ENCODE data around the gene RAB6C. TPM values are rescaled to one million over a fixed set of nuclear protein-coding genes. Genes with fewer than 3 reads are reported as not detected.
"Not testable (repeated sequence)": the region's sequence is repeated elsewhere in the genome, so short reads cannot be mapped to it uniquely, and the experiment has no call there.

RAB6C gene
- total RNA-seq, 1 donor from 2014 or later = under 0.01 TPM

DNA sequence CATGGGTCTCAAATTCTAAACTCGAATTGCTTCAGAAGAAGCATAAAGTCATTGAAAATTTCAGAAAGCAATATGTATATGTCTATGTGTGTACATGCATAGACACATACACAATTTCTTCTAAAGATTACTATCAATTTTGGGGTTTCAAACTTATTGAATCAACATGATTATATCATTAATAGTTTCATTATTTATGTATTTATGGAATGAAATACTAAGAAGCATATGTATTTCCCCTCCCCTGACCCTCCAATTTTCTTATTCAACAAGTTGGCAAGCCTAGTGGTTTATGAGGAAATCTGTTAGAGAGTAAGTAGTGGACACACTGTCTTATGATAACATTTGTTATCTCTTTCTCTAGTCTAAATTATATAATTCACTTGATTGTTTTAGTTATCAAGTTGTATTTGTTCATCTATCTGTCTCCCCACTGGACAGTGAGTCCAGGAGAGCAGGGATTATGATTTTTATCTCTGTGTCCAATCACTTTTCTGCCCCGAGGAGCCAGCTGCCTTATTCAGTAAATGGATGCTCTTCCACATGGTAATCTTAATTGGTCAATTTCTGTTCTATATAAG is 17.3 kb downstream of the RAB6C start:
- not testable (repeated sequence) for DNase-seq

GRCh38 chr2:129998771-129999170 is 19.3 kb downstream of the RAB6C start:
- DNase-seq = not testable (repeated sequence)

DNA sequence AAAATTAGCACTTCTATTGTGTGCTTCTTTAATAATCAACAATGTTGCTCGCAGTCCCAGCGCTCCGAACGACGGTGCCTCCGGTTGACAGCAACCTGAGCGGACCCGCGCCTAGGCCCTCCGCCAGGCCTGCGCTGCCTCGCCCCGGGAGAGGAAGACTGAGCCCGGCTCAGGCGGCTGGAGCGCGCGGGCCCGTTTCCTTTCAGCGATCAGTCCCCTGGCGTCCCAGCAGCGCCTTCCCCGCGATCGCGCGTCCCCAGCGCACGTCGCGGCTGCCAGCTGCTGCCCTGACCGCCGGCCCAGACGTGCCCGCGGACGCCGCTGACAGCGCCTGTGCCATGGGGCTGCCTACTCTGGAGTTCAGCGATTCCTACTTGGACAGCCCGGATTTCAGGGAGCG is 26.4 kb downstream of the RAB6C start:
- DNase-seq = not testable (repeated sequence)

DNA sequence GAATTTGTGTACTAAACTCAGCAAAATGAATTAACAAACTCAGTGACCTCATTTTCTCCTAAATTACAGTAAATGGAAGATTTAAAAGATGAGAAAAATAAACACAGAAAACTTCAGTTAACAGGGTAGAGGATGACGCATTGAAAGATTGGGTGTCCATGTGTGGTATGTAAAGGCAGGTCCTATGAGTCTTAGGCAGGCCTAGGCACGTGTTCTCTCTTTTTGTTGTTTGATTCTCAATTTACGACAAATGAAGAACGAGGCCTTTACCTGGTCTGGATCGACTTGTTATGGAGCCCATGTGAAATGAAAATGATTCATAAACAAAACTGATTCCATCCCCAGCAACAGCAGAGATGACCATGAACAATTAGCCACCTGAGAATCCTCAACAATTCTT is 37.2 kb downstream of the RAB6C start:
- not testable (repeated sequence) for DNase-seq

DNA sequence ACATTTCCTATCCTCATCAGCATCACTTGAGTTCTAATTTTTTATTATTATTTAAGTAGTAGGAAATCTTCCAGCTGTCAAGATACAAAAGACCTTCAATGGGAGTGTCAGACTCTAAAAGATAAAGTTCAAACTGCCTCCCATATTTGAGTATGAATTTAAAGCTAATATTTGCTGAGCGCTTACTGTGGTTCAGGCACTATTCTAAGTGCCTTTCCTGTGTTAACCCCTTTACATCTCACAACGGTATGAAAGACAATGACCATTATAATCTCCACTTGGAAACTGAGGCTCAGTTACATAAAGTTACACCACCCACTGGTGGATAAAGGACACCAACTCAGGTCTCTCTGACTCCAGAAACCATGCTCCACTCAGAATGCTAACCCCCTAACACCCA is 39.9 kb downstream of the RAB6C start:
- no peak for DNase-seq

GRCh38 chr2:130020069-130020468 is 40.6 kb downstream of the RAB6C start:
- DNase-seq = not testable (repeated sequence)

DNA sequence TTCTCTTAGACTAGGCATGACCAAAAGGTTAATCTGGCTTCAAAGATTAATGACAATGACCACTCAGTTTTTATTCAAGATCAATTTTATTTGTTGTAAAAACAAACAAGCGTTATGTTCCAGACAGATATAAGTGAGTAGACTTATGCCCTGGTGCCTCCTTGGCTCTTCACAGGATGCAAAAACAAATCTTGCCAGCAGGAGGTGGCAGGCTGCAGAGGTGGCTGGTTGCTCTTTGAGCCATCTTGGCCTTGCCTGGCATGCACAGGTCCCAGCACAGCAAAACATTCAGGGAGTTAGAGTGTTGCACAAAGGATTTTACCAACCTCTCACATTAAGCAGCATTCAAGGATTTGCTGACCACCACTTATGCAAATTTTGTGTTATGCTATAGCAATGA is 46.5 kb downstream of the RAB6C start:
- DNase-seq = peak; percentile 53

Other genes starting within 250 kb of the RAB6C start
- gene POTEF, start 149.6 kb downstream of the RAB6C start, total RNA-seq = 0.33 and 0.34 TPM in 2 replicates
- 2.2 and 2.7 TPM in 2 replicates for gene CCDC74B, start 165.4 kb downstream of the RAB6C start, total RNA-seq
- gene SMPD4, start 201.9 kb downstream of the RAB6C start, total RNA-seq = 13.8 and 37.0 TPM in 2 replicates
- gene MZT2B, start 202.6 kb downstream of the RAB6C start, total RNA-seq = 138 and 188 TPM in 2 replicates
- gene TUBA3E, start 218.8 kb downstream of the RAB6C start, total RNA-seq = not detected in 2 replicates